Neural progenitor cell (in vitro differentiated cells): ENCODE measurements around the gene CFAP74. TPM values are rescaled to one million over a fixed set of nuclear protein-coding genes. Genes with fewer than 3 reads are reported as not detected.

Experiments used
- DNase-seq: peaks from one replicate; pipeline ENCODE4 v3.0.0-alpha.2; 2016; ENCODE audit warnings: low spot score
- H2AFZ ChIP-seq: fragments of 200-600 bp; sonication (generic); replicated peaks from 2 replicates; pipeline ENCODE4 v1.6.1; 2016; ENCODE audit warnings: antibody characterized with exemption
- H3F3A ChIP-seq: fragments of 200-600 bp; sonication (generic); 2 replicates; pipeline ENCODE4 v1.6.1; 2016; ENCODE audit warnings: antibody characterized with exemption, low read depth
- H3K27ac ChIP-seq: fragments of 200-600 bp; sonication (generic); 2 replicates; pipeline ENCODE4 v1.5.1; 2016; ENCODE audit warnings: mild to moderate bottlenecking
- H3K27me3 ChIP-seq: fragments of 200-600 bp; sonication (generic); 2 replicates; pipeline ENCODE4 v1.6.1; 2016; ENCODE audit warnings: mild to moderate bottlenecking, moderate library complexity
- H3K36me3 ChIP-seq: fragments of 200-600 bp; sonication (generic); 2 replicates; pipeline ENCODE4 v1.5.1; 2016
- H3K4me1 ChIP-seq: fragments of 200-600 bp; sonication (generic); 2 replicates; pipeline ENCODE4 v1.6.1; 2016; ENCODE audit warnings: mixed run types
- H3K4me2 ChIP-seq: fragments of 200-600 bp; sonication (generic); 2 replicates; pipeline ENCODE4 v1.6.1; 2016
- H3K4me3 ChIP-seq: fragments of 200-600 bp; sonication (generic); 2 replicates; pipeline ENCODE4 v1.5.1; 2016
- H3K79me2 ChIP-seq: fragments of 200-600 bp; sonication (generic); 2 replicates; pipeline ENCODE4 v1.6.1; 2016; ENCODE audit warnings: low read depth
- H3K9ac ChIP-seq: fragments of 200-600 bp; sonication (generic); 2 replicates; pipeline ENCODE4 v1.6.1; 2016
- H3K9me3 ChIP-seq: fragments of 200-600 bp; sonication (generic); 2 replicates; pipeline ENCODE4 v1.5.1; 2016; ENCODE audit warnings: low read depth
- H4K20me1 ChIP-seq: fragments of 200-600 bp; sonication (generic); 2 replicates; pipeline ENCODE4 v1.6.1; 2016; ENCODE audit warnings: low read depth
- H3K27ac Mint-ChIP-seq: 3 replicates; pipeline ENCODE4 v1.8.0; 2021; ENCODE audit warnings: mixed read lengths
- H3K27me3 Mint-ChIP-seq: 2 replicates; pipeline ENCODE4 v1.8.0; 2022; ENCODE audit warnings: low read depth, mild to moderate bottlenecking, inconsistent platforms, moderate library complexity, mixed read lengths; ENCODE audit not compliant: insufficient read depth
- H3K36me3 Mint-ChIP-seq: 3 replicates; pipeline ENCODE4 v1.8.0; 2021; ENCODE audit warnings: mixed read lengths
- H3K4me1 Mint-ChIP-seq: 3 replicates; pipeline ENCODE4 v1.8.0; 2021; ENCODE audit warnings: mixed read lengths
- H3K4me3 Mint-ChIP-seq: 3 replicates; pipeline ENCODE4 v1.8.0; 2021; ENCODE audit warnings: mild to moderate bottlenecking, moderate library complexity, mixed read lengths
- H3K9me3 Mint-ChIP-seq: 3 replicates; pipeline ENCODE4 v1.8.0; 2020; ENCODE audit warnings: mixed read lengths
- CTCF ChIP-seq: fragments of 200-600 bp; sonication (generic); IDR thresholded peaks from 2 replicates; pipeline ENCODE4 v1.5.1; 2017; ENCODE audit warnings: antibody characterized with exemption, mild to moderate bottlenecking
- EZH2 ChIP-seq: fragments of 200-600 bp; sonication (generic); IDR thresholded peaks from 2 replicates; pipeline ENCODE4 v1.6.1; 2017; ENCODE audit warnings: antibody characterized with exemption, mild to moderate bottlenecking, moderate library complexity
- EZH2phosphoT487 ChIP-seq: fragments of 200-600 bp; sonication (generic); IDR thresholded peaks from 2 replicates; pipeline ENCODE4 v1.6.1; 2017; ENCODE audit warnings: antibody characterized with exemption
- total RNA-seq: library from RNA; depleted of rRNA; stranded (reverse); fragments of >200 nt; gene quantifications from 2 replicates; pipeline ENCODE4 v1.2.3, GENCODE V29; 2015; ENCODE audit warnings: low replicate concordance

Gene CFAP74
- total RNA-seq, 1 donor from 2014 or later: not detected

DNA sequence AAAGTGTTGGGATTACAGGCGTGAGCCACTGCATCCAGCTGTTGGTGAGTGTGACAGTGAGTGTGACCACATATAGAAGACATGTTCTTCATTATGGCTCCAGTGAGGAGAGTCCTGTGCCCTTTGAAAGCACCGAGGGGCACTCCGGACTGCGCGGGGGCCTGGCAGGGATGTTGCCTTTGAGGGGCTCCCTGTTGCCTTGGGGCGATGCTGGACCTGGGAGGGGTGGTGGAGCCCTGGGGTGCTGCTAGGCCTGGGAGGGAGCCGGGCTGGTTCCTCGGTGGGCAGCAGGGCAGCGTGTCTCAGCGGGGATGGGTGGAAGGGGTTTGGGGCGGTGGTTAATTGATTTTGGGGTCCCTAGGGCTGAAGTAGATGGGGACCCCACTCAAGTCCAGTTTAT is 25.5 kb downstream of the CFAP74 start:
- Histone ChIP-seq H3K4me1 (peaks cover 4% of the 10 kb centered on the region), H3K4me2 (no peak overlapping the region), H3K27me3 (no peaks in the 10 kb centered on the region), H3K9ac (no peak overlapping the region), H3K9me3 (no peaks in the 10 kb centered on the region), H4K20me1 (no peaks in the 10 kb centered on the region), H2AFZ (no peak overlapping the region), H3F3A (peaks cover 4% of the 10 kb centered on the region), H3K36me3 (no peaks in the 10 kb centered on the region), H3K79me2 (no peaks in the 10 kb centered on the region), H3K4me3 (no peak overlapping the region), H3K27ac (no peak overlapping the region)
- H3K36me3 Mint-ChIP-seq: peaks cover 9% of the 10 kb centered on the region
- H3K27me3 Mint-ChIP-seq: peaks cover 20% of the 10 kb centered on the region
- H3K4me3 Mint-ChIP-seq: no peak overlapping the region
- H3K27ac Mint-ChIP-seq: no peak overlapping the region
- TF ChIP-seq EZH2phosphoT487 (no peak), EZH2 (no peak), CTCF (no peak)
- DNase-seq: no peak
- peaks cover 18% of the 10 kb centered on the region for H3K4me1 Mint-ChIP-seq
- H3K9me3 Mint-ChIP-seq: peaks cover 15% of the 10 kb centered on the region

DNA sequence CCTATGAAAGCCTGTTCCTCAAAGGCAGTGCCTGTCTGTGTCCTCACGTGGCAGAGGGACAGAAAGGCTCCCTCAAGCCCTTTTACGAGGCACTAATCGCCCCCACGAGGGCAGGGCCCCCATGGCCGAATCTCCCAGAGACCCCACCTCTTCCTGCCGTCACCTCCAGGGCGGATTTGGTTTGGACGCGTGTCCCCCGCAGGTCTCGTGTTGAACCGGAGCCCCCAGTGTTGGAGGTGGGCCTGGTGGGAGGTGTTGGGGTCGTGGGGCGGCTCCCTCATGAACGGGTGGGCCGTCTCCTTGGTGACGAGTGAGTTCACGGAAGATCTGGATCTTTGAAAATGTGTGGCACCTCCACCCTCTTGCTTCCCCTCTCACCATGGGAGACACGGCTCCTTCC is 27.6 kb downstream of the CFAP74 start:
- DNase-seq: no peak

GRCh38 chr1:1975535-1975934 is 28.1 kb downstream of the CFAP74 start:
- TF ChIP-seq EZH2phosphoT487 (no peak), CTCF (no peak), EZH2 (no peak)
- no peak overlapping the region for H3K27ac ChIP-seq
- no peaks in the 10 kb centered on the region for H3K79me2 ChIP-seq
- no peak overlapping the region for H2AFZ ChIP-seq
- H3K9me3 Mint-ChIP-seq: peaks cover 15% of the 10 kb centered on the region
- DNase-seq: no peak
- H3K27ac Mint-ChIP-seq: peak overlapping the region; percentile 25
- H3K4me1 Mint-ChIP-seq: peaks cover 14% of the 10 kb centered on the region
- peaks cover 26% of the 10 kb centered on the region for H3K27me3 Mint-ChIP-seq
- H3F3A ChIP-seq: peaks cover 12% of the 10 kb centered on the region
- H3K36me3 ChIP-seq: no peaks in the 10 kb centered on the region
- H3K4me3 Mint-ChIP-seq: no peak overlapping the region
- H3K9me3 ChIP-seq: no peaks in the 10 kb centered on the region
- H3K4me2 ChIP-seq: no peak overlapping the region
- no peaks in the 10 kb centered on the region for H3K27me3 ChIP-seq
- no peak overlapping the region for H3K9ac ChIP-seq
- H3K36me3 Mint-ChIP-seq: peaks cover 9% of the 10 kb centered on the region
- H4K20me1 ChIP-seq: no peaks in the 10 kb centered on the region
- peaks cover 6% of the 10 kb centered on the region for H3K4me1 ChIP-seq
- no peak overlapping the region for H3K4me3 ChIP-seq

More for the DNA sequence above, 27.6 kb downstream of the CFAP74 start:
- H3K9me3 Mint-ChIP-seq: peaks cover 15% of the 10 kb centered on the region
- Histone ChIP-seq H3K9me3 (no peaks in the 10 kb centered on the region), H3K4me2 (no peak overlapping the region), H3K9ac (no peak overlapping the region), H3K79me2 (no peaks in the 10 kb centered on the region), H3K36me3 (no peaks in the 10 kb centered on the region), H3K4me1 (peaks cover 6% of the 10 kb centered on the region), H3F3A (peaks cover 7% of the 10 kb centered on the region), H2AFZ (no peak overlapping the region), H3K27ac (no peak overlapping the region), H4K20me1 (no peaks in the 10 kb centered on the region), H3K27me3 (no peaks in the 10 kb centered on the region), H3K4me3 (no peak overlapping the region)
- H3K27me3 Mint-ChIP-seq: peaks cover 23% of the 10 kb centered on the region
- H3K4me1 Mint-ChIP-seq: peaks cover 14% of the 10 kb centered on the region
- peak overlapping the region; percentile 28 for H3K4me3 Mint-ChIP-seq
- TF ChIP-seq EZH2phosphoT487: no peak
- H3K36me3 Mint-ChIP-seq: peaks cover 9% of the 10 kb centered on the region
- no peak overlapping the region for H3K27ac Mint-ChIP-seq

GRCh38 chr1:1974834-1975233 is 28.8 kb downstream of the CFAP74 start:
- peak overlapping the region; percentile 9 for H3K27ac Mint-ChIP-seq
- no peak overlapping the region for H3K4me3 Mint-ChIP-seq
- H3K9me3 ChIP-seq: no peaks in the 10 kb centered on the region
- H3K4me2 ChIP-seq: no peak overlapping the region
- no peak overlapping the region for H2AFZ ChIP-seq
- H3K79me2 ChIP-seq: no peaks in the 10 kb centered on the region
- peaks cover 26% of the 10 kb centered on the region for H3K27me3 Mint-ChIP-seq
- no peak overlapping the region for H3K27ac ChIP-seq
- peaks cover 12% of the 10 kb centered on the region for H3F3A ChIP-seq
- no peaks in the 10 kb centered on the region for H3K36me3 ChIP-seq
- no peak for DNase-seq
- H4K20me1 ChIP-seq: no peaks in the 10 kb centered on the region
- peaks cover 14% of the 10 kb centered on the region for H3K4me1 Mint-ChIP-seq
- peaks cover 15% of the 10 kb centered on the region for H3K9me3 Mint-ChIP-seq
- H3K36me3 Mint-ChIP-seq: peaks cover 9% of the 10 kb centered on the region
- H3K9ac ChIP-seq: no peak overlapping the region
- H3K4me1 ChIP-seq: peaks cover 6% of the 10 kb centered on the region
- H3K27me3 ChIP-seq: no peaks in the 10 kb centered on the region
- no peak overlapping the region for H3K4me3 ChIP-seq
- no peak for TF ChIP-seq EZH2phosphoT487
- no peak for TF ChIP-seq EZH2
- no peak for TF ChIP-seq CTCF
